Glutamatergic neuron (in vitro differentiated cells): Measurements from ENCODE around the gene STK16. TPM values are rescaled to one million over a fixed set of nuclear protein-coding genes. Genes with fewer than 3 reads are reported as not detected.

Experiments used
- DNase-seq: peaks from one replicate; pipeline ENCODE4 v3.0.0; 2022
- H3K27ac Mint-ChIP-seq: one replicate; pipeline ENCODE4 v1.8.0; 2020; ENCODE audit warnings: mild to moderate bottlenecking, mixed read lengths, inconsistent platforms; ENCODE audit not compliant: unreplicated experiment
- H3K27me3 Mint-ChIP-seq: one replicate; pipeline ENCODE4 v1.8.0; 2020; ENCODE audit warnings: mild to moderate bottlenecking, moderate library complexity, mixed read lengths, inconsistent platforms; ENCODE audit not compliant: unreplicated experiment
- H3K36me3 Mint-ChIP-seq: one replicate; pipeline ENCODE4 v1.8.0; 2020; ENCODE audit warnings: mild to moderate bottlenecking, mixed read lengths, inconsistent platforms; ENCODE audit not compliant: unreplicated experiment
- H3K4me1 Mint-ChIP-seq: one replicate; pipeline ENCODE4 v1.8.0; 2020; ENCODE audit warnings: mild to moderate bottlenecking, low read depth, mixed read lengths, inconsistent platforms; ENCODE audit not compliant: unreplicated experiment
- H3K4me3 Mint-ChIP-seq: one replicate; pipeline ENCODE4 v1.8.0; 2020; ENCODE audit warnings: mild to moderate bottlenecking, mixed read lengths, inconsistent platforms; ENCODE audit not compliant: unreplicated experiment
- H3K9me3 Mint-ChIP-seq: one replicate; pipeline ENCODE4 v1.8.0; 2020; ENCODE audit warnings: mild to moderate bottlenecking, moderate library complexity, mixed read lengths, inconsistent platforms; ENCODE audit not compliant: unreplicated experiment
- CTCF ChIP-seq: fragments of 200-600 bp; sonication (generic); IDR thresholded peaks from one replicate; pipeline ENCODE4 v1.5.0; 2021; ENCODE audit not compliant: partially characterized antibody, unreplicated experiment
- total RNA-seq: library from RNA; stranded (reverse); fragmentation: NEBNext Ultra II Directional; extraction: Animal tissue kit (Norgen Biotek cat#: 25700); gene quantifications from one replicate; pipeline ENCODE4 v1.2.1, GENCODE V29; 2021; ENCODE audit not compliant: unreplicated experiment

Gene STK16
- total RNA-seq, 1 donor from 2014 or later, result 32.2 TPM

- no peaks in the 10 kb centered on the region for H3K27me3 Mint-ChIP-seq
- TF ChIP-seq CTCF, result no peak
- H3K36me3 Mint-ChIP-seq, result no peaks in the 10 kb centered on the region
- DNase-seq, result no peak
- H3K4me3 Mint-ChIP-seq, result no peak overlapping the region
- H3K4me1 Mint-ChIP-seq, result peaks cover 5% of the 10 kb centered on the region
- no peak overlapping the region for H3K27ac Mint-ChIP-seq
- H3K9me3 Mint-ChIP-seq, result peaks cover 12% of the 10 kb centered on the region
These were observed 40.7 kb upstream of the STK16 start for GRCh38 chr2:219204425-219205164.

- Mint-ChIP-seq H3K27me3 (no peaks in the 10 kb centered on the region), H3K27ac (no peak overlapping the region)
These were observed 40.1 kb upstream of the STK16 start for GRCh38 chr2:219205165-219205538.

GRCh38 chr2:219205981-219206327 lies 39.3 kb upstream of the STK16 start:
- Mint-ChIP-seq H3K4me1 (peaks cover 5% of the 10 kb centered on the region), H3K36me3 (no peaks in the 10 kb centered on the region), H3K27me3 (no peaks in the 10 kb centered on the region), H3K27ac (peak overlapping the region; percentile 92), H3K9me3 (peaks cover 12% of the 10 kb centered on the region), H3K4me3 (peak overlapping the region; percentile 89)
- no peak for DNase-seq
- TF ChIP-seq CTCF, result no peak

More at GRCh38 chr2:219205165-219205538, 40.1 kb upstream of the STK16 start:
- TF ChIP-seq CTCF, result no peak
- DNase-seq, result no peak
- Mint-ChIP-seq H3K9me3 (peaks cover 12% of the 10 kb centered on the region), H3K36me3 (no peaks in the 10 kb centered on the region), H3K4me3 (peak overlapping the region; percentile 30), H3K4me1 (peaks cover 5% of the 10 kb centered on the region)

GRCh38 chr2:219206328-219207133 lies 38.7 kb upstream of the STK16 start, which contains the start of gene ZFAND2B:
TSS of gene ZFAND2B (plus strand) at chr2:219206782. CDS start at chr2:219206988, 206 bp downstream.
- Mint-ChIP-seq H3K4me3 (peak within 1 kb of the TSS; percentile 89), H3K9me3 (peaks cover 12% of the 10 kb centered on the region), H3K4me1 (peaks cover 5% of the 10 kb centered on the region), H3K27me3 (no peaks in the 10 kb centered on the region), H3K27ac (peak within 1 kb of the TSS; percentile 92), H3K36me3 (no peaks in the 10 kb centered on the region)
- TF ChIP-seq CTCF, result no peak
- peak; percentile 96 for DNase-seq
